GM12873 (cell line): Measurements from ENCODE around the gene SLC66A2.

Experiments
- TF ChIP-seq, protein P1 (sequence below): IDR thresholded peaks from 2 replicates; pipeline ENCODE4 v1.5.1; 2012; ENCODE audit warnings: low read depth, mild to moderate bottlenecking, moderate library complexity, low read length, control low read depth; ENCODE audit not compliant: insufficient read depth; ENCODE audit errors: missing control alignments

SLC66A2 gene

GRCh38 chr18:79918615-79919011 lies 32.8 kb downstream of the SLC66A2 start:
- TF ChIP-seq, protein P1, sequence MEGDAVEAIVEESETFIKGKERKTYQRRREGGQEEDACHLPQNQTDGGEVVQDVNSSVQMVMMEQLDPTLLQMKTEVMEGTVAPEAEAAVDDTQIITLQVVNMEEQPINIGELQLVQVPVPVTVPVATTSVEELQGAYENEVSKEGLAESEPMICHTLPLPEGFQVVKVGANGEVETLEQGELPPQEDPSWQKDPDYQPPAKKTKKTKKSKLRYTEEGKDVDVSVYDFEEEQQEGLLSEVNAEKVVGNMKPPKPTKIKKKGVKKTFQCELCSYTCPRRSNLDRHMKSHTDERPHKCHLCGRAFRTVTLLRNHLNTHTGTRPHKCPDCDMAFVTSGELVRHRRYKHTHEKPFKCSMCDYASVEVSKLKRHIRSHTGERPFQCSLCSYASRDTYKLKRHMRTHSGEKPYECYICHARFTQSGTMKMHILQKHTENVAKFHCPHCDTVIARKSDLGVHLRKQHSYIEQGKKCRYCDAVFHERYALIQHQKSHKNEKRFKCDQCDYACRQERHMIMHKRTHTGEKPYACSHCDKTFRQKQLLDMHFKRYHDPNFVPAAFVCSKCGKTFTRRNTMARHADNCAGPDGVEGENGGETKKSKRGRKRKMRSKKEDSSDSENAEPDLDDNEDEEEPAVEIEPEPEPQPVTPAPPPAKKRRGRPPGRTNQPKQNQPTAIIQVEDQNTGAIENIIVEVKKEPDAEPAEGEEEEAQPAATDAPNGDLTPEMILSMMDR: no peak

DNA sequence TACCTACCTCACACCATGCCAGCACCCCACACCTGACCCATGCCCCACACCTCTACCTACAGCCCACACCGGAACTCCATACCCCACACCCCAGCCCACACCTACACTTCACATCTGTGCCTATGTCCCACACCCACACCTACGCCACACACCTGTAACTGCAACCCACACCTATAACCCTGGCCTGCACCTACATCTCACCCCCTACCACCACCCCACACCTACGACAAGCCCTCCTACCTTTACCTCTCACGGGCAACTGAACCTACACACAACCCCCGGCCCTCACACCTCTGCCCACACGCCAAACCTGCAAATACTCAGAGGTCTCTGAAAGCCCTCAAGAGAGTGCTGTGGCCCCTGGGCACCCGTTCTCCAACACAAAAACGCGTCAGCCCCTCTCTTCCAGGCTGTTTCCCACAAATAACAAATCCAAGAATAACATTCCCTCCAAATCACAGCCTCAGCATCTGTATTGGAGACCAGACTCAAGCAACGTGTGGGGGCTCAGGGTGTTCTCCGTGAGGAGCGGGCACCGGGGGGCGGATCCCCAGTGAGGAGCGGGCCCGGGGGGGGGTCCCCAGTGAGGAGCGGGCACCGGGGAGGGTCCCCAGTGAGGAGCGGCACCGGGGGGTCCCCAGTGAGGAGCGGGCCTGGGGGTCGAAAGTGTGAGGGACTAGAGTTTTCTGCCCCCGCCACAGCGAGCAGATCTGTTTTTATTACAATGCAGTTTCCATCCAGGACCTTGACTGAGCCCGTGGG lies 33.4 kb downstream of the SLC66A2 start:
- TF ChIP-seq, protein P1: no peak

DNA sequence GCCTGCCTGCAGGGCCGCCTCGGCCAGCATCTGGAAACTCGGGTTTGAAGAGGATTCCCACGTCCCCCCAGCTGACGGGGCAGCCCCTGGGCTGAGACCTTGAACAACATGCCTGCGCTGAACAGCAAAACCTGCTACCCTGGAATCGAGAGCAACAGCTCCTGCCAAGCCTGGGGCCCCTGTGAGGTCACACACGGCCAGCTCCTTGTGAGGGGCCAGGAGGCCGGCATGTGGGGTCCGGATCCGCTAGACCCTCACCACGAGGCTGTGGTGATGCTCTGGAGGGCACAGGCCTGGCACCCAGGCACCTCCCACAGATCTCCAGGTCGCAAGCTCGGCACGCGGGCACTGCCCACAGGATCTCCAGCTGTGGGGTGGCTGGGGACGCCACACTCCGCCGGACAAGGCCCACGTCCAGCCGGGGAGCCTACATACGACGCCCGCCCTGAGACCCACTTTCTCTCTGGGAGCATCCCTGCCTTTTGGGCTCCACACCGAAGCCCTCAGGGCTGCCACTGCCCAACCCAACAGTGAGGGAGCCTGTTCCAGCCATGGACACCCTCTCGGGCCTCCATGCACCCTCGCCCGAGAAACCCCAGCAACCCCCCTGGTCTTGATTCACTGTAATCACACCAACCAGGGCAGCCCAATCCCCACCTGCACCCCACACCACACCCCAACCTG lies 34.1 kb downstream of the SLC66A2 start:
- TF ChIP-seq, protein P1: no peak

- TF ChIP-seq, protein P1: no peak
Observed at GRCh38 chr18:79916546-79917168, 34.8 kb downstream of the SLC66A2 start.

DNA sequence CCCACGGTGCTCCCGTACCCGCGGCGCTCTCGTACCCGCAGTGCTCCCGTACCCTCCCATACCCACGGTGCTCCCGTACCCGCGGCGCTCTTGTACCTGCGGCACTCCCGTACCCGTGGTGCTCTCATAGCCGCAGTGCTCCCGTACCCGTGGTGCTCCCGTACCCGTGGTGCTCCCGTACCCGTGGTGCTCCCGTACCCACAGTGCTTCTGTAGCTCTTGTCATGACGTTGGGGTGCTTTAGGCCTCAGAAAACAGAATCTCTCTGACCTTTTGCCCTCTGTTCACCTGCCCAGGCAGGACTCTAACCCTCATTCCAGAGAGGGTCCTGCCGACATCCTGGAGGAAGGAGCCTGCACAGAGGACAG lies 35.3 kb downstream of the SLC66A2 start:
- TF ChIP-seq, protein P1: no peak

GRCh38 chr18:79915161-79916127 lies 36.0 kb downstream of the SLC66A2 start:
- TF ChIP-seq, protein P1: no peak
